ENCODE measurements around the gene LBH. TPM values are rescaled to one million over a fixed set of nuclear protein-coding genes. Genes with fewer than 3 reads are reported as not detected.

The LBH gene
- total and polyA plus RNA-seq, 2 of the 13 experiments (the other 11 are each of a cell fraction or from before 2014, with no cell fraction given), result 0.09 to 0.25 TPM

DNA sequence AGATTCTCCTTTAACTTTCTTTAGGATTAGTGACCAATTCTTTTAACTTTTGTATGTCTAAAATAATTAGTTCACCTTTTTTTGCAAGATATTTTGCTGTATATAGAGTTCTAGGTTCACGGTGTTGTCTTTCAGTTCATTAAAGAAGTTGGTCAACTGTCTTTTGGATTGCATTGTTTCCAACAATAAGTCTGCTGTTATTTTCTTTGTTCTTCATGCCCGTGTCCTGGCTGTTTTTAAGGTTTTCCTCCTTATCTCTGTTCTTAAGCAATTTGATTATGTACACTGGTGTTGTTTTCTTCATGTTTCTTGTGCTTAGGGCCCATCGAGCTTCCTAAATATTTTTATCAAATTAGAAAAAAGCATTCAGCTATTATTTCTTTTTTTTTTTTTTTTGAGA lies 54.4 kb downstream of the LBH start (continued):
- TF ChIP-seq ZNF136 (CRISPR knock-in tag; IDR thresholded peaks at IDR 0.05; ENCODE audit: low read depth) (no peak), ZNF232 (CRISPR knock-in tag; IDR thresholded peaks at IDR 0.05; ENCODE audit: borderline replicate concordance) (no peak), ZNF780A (CRISPR knock-in tag; IDR thresholded peaks at IDR 0.05) (no peak), HMG20B (CRISPR knock-in tag; conservative IDR thresholded peaks at IDR 0.05) (no peak), KLF12 (CRISPR knock-in tag; IDR thresholded peaks at IDR 0.05; ENCODE audit: borderline replicate concordance) (no peak), CREB1 (IDR thresholded peaks at IDR 0.05) (no peak), CREB1 (CRISPR knock-in tag; IDR thresholded peaks at IDR 0.05) (no peak)
- TF ChIP-seq, protein P1, sequence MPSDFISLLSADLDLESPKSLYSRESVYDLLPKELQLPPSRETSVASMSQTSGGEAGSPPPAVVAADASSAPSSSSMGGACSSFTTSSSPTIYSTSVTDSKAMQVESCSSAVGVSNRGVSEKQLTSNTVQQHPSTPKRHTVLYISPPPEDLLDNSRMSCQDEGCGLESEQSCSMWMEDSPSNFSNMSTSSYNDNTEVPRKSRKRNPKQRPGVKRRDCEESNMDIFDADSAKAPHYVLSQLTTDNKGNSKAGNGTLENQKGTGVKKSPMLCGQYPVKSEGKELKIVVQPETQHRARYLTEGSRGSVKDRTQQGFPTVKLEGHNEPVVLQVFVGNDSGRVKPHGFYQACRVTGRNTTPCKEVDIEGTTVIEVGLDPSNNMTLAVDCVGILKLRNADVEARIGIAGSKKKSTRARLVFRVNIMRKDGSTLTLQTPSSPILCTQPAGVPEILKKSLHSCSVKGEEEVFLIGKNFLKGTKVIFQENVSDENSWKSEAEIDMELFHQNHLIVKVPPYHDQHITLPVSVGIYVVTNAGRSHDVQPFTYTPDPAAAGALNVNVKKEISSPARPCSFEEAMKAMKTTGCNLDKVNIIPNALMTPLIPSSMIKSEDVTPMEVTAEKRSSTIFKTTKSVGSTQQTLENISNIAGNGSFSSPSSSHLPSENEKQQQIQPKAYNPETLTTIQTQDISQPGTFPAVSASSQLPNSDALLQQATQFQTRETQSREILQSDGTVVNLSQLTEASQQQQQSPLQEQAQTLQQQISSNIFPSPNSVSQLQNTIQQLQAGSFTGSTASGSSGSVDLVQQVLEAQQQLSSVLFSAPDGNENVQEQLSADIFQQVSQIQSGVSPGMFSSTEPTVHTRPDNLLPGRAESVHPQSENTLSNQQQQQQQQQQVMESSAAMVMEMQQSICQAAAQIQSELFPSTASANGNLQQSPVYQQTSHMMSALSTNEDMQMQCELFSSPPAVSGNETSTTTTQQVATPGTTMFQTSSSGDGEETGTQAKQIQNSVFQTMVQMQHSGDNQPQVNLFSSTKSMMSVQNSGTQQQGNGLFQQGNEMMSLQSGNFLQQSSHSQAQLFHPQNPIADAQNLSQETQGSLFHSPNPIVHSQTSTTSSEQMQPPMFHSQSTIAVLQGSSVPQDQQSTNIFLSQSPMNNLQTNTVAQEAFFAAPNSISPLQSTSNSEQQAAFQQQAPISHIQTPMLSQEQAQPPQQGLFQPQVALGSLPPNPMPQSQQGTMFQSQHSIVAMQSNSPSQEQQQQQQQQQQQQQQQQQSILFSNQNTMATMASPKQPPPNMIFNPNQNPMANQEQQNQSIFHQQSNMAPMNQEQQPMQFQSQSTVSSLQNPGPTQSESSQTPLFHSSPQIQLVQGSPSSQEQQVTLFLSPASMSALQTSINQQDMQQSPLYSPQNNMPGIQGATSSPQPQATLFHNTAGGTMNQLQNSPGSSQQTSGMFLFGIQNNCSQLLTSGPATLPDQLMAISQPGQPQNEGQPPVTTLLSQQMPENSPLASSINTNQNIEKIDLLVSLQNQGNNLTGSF (CRISPR knock-in tag; IDR thresholded peaks at IDR 0.05), result no peak

DNA sequence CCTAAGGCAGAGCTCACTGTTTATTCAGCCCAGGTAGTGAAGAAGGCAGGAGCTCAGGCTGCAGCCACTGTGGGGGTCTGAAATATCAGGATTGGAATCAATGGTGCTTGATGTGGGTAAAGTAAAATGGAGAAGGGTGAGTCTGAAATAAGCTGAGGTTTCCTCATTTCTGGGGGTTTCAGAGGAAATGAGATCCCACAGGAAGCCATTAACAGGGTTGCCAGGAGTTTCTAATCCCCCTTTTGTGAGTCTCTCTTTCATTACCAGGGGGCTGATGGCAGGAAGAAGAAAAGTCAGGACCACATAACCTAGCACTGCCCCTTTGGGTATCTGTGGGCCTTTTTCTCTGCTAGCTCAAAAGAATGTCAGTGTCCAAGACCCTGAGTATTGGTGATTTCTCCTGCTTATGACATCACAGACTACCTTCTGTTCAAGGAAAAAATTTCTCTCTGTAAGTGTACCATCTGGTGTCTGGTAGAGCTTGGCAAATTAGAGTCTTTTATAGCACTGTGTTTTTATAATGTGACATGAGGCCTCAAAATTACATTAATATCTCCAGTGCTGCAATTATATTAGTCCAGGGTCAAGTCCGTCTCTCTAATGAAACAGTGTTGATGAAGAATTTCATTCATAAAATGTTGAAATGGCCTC lies 56.0 kb downstream of the LBH start:
- H3K79me2 ChIP-seq (ENCODE audit: insufficient read depth, low read length), result no peaks in the 10 kb centered on the region
- intact Hi-C loops (cut with micrococcal nuclease; ENCODE audit: unreplicated experiment), result no loop called here
- H3K4me1 ChIP-seq (ENCODE audit: insufficient read depth, low read length), result no peaks in the 10 kb centered on the region
- ChIA-PET POLR2A (no interaction called here), CTCF (ENCODE audit: low intra/inter-chr PET ratio, low total read pairs) (no interaction called here)
- H3K9ac ChIP-seq (ENCODE audit: insufficient read depth, low read depth, low read length), result no peak overlapping the region
- no peak overlapping the region for H3K4me2 ChIP-seq (ENCODE audit: low read depth, low read length)
- no peak overlapping the region for H3K4me3 ChIP-seq (replicated peaks in 1 of 3; ENCODE audit: insufficient read depth in 1 of 3, low read depth in 2 of 3, low read length in 3 of 3)
- no peaks in the 10 kb centered on the region for H4K20me1 ChIP-seq (ENCODE audit: insufficient read depth, low read length)
- TF ChIP-seq, protein P2, sequence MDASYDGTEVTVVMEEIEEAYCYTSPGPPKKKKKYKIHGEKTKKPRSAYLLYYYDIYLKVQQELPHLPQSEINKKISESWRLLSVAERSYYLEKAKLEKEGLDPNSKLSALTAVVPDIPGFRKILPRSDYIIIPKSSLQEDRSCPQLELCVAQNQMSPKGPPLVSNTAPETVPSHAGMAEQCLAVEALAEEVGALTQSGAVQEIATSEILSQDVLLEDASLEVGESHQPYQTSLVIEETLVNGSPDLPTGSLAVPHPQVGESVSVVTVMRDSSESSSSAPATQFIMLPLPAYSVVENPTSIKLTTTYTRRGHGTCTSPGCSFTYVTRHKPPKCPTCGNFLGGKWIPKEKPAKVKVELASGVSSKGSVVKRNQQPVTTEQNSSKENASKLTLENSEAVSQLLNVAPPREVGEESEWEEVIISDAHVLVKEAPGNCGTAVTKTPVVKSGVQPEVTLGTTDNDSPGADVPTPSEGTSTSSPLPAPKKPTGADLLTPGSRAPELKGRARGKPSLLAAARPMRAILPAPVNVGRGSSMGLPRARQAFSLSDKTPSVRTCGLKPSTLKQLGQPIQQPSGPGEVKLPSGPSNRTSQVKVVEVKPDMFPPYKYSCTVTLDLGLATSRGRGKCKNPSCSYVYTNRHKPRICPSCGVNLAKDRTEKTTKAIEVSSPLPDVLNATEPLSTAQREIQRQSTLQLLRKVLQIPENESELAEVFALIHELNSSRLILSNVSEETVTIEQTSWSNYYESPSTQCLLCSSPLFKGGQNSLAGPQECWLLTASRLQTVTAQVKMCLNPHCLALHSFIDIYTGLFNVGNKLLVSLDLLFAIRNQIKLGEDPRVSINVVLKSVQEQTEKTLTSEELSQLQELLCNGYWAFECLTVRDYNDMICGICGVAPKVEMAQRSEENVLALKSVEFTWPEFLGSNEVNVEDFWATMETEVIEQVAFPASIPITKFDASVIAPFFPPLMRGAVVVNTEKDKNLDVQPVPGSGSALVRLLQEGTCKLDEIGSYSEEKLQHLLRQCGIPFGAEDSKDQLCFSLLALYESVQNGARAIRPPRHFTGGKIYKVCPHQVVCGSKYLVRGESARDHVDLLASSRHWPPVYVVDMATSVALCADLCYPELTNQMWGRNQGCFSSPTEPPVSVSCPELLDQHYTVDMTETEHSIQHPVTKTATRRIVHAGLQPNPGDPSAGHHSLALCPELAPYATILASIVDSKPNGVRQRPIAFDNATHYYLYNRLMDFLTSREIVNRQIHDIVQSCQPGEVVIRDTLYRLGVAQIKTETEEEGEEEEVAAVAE (CRISPR knock-in tag; IDR thresholded peaks at IDR 0.05; ENCODE audit: borderline replicate concordance), result no peak
- TF ChIP-seq CHCHD3 (CRISPR knock-in tag; IDR thresholded peaks at IDR 0.05) (no peak), CREB1 (IDR thresholded peaks at IDR 0.05) (0 out of 2 replicates have a peak, but pooled peaks have one; percentile 43), CREB1 (CRISPR knock-in tag; IDR thresholded peaks at IDR 0.05) (no peak)
- TF ChIP-seq, protein P3, sequence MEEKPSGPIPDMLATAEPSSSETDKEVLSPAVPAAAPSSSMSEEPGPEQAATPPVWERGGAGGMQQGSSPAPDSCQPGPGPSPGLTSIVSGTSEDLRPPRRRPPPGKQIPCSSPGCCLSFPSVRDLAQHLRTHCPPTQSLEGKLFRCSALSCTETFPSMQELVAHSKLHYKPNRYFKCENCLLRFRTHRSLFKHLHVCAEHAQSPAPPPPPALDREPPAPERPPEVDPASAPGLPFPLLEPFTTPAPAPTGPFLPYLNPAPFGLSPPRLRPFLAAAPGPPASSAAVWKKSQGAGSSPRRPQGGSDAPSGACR (CRISPR knock-in tag; IDR thresholded peaks at IDR 0.05), result no peak
- H3K27me3 ChIP-seq (ENCODE audit: control insufficient read depth in 1 of 2, insufficient read depth in 2 of 2, low read length in 2 of 2), result peaks cover 1 to 29% of the 10 kb centered on the region in 2 experiments; a peak in 4 of 5 replicates
- BruUV-seq (replicated peaks), result no TSS peak
- WGBS (ENCODE audit: low lambda C conversion rate), result 10% methylated on average over 1 of the region's 1 CpG
- in situ Hi-C loops (cut with HindIII; ENCODE audit: extremely low pct_ligation_motif_present, low pct_unique_long_range_greater_than_20kb), result no loop called here
- no peaks in the 10 kb centered on the region for H3K36me3 ChIP-seq (replicated peaks in 1 of 2; ENCODE audit: control insufficient read depth in 1 of 2, insufficient read depth in 2 of 2, low read length in 2 of 2)
- no peak overlapping the region for H2AFZ ChIP-seq (ENCODE audit: low read length)
- DNase-seq (ENCODE audit: low spot score), result no peak
- no peak for FAIRE-seq
- ATAC-seq, result no peak
- no peaks in the 10 kb centered on the region for H3K9me3 ChIP-seq (ENCODE audit: low read length)
- no peak overlapping the region for H3K27ac ChIP-seq (ENCODE audit: extremely low read length, insufficient read depth, low read length)
